Measurements from ENCODE around the gene HIC1.

- no peak for TF ChIP-seq CTCF (IDR thresholded peaks at IDR 0.05; ENCODE audit: poor library complexity)
- no peak for TF ChIP-seq EZH2 (IDR thresholded peaks at IDR 0.05; ENCODE audit: borderline replicate concordance)
- no peak for TF ChIP-seq EZH2phosphoT487 (IDR thresholded peaks at IDR 0.05; ENCODE audit: low read depth, severe bottlenecking, unreplicated experiment)
Measured at GRCh38 chr17:2018716-2019510, 36.0 kb upstream of the HIC1 start.
